ENCODE measurements around the gene C2orf76.

C2orf76 gene

DNA sequence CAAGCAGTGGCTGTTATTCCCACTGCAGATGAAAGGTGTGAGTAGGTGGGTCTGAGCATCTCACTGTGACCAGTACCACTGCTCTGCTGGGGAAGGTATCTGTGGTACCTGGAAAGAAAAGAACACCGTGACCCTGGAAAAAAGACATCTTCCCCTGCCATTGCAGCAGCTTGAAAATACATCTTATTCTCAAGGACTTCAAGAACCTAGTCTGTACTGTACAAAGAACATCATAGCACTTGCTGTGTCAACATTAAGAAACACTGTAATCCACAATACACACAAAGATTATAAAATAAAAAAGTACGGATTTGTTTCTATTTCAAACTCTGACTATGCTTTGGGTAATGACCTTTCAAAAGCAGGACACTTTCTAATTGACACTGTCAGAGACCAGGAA lies 28.9 kb downstream of the C2orf76 start:
- DNase-seq, result no peak

DNA sequence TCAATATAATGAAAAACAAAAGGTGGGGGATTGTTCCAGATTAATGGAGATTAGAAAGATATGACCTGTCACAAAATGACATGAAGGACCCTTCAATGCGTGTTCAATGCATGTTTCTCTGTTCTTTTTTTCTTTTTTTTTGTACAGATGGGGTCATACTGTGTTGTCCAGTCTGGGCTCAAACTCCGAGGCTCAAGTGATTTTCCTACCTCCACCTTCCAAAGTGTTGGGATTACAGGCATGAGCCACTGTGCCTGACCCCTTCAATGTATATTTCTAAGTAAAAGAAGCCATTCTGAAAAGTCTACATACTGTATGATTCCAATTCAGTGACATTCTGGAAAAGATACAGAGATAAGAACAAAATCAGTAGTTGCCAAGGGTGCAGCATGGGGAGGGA lies 32.8 kb downstream of the C2orf76 start:
- DNase-seq, result no peak

DNA sequence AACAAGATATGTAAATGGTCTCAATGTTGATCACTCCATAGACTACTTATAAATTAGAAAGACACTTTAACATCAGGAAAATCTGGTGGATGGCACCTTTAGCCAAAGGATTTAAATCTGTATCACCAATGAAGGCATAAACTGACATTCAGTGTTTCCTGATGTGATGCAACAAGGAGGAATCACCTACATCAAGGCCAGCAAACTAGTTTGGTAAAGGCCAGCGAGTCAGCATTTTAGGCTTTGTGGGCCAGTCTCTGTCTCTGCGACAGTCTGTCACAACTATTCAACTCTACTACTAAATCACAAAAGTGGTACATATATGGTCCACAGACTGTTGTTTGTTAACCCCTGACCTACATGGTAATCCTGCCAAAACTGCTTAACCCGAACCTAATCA lies 33.3 kb downstream of the C2orf76 start:
- no peak for DNase-seq

DNA sequence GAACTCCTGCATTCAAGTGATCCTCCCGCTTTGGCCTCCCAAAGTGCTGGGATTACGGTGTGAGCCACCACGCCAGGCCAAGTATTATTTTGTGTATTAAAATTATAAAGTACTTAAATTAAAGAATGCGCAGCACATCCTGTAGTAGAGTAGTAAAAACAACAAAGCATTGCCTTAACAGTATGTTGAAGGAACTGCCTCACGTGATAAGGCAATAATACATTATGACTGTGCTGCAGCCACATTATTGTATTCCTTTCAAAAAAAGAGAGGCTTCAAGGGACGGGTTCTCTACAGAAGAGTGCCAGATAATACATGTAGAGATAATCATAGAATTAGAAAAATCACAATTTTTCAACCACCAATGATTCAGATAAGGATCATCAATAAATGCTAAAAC lies 33.7 kb downstream of the C2orf76 start:
- no peak for DNase-seq

DNA sequence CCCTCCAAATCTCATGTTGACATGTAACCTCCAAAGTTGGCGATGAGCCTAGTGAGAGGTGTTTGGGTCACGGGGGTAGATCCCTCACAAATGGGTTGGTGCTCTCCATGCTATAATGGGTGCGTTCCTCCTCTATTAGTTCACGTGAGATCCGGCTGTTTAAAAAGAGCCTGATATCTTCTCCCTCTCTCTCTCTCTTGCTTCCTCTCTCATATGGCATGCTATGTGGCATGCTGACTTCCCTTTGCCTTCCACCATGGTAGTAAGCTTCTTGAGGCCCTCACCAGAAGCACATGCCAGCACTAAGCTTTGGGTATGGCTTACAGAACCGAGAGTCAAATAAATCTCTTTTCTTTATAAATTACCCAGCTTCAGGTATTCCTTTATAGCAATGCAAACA lies 39.2 kb downstream of the C2orf76 start:
- DNase-seq, result no peak

DNA sequence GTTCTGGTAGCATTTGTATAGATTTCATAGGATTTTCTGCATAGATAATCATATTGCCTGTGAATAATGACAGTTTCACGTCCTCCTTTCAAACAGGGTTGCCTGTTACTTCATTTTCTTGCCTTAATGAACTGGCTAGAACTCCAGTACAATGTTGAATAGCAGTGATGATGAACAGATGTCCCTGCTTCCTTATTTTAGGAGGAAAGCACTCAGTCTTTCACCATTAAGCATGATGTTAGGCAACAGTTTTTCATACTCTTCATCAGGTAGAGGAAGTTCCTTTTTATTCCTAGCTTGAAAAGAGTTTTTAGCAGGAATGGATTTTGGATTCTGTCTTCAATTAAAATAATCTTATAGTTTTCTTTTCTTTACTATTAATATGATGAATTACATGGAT lies 39.7 kb downstream of the C2orf76 start:
- no peak for DNase-seq

DNA sequence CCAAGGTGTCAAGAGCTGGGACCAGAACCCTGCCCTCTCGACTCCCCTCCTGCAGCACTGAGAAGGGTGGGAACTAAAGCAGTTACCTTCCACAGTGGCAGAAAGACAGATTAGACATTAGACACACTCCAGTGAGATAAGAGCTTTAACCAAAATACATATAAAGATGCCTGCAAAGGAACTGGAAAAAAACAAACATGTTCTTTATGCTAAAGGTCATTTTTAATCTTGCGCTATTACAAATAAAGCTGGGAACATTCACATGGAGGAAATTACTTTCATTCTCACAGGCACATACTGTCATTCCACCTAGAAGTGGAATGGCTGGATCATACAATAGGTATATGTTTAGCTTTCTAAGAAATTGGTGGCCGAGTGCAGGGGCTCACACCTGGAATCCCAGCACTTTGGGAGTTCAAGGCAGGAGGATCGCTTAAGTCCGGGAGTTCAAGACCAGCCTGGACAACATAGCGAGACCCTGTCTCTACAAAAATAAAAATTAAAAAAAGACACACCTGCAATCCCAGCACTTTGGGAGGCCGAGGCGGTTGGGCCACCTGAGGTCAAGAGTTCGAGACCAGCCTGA lies 41.9 kb downstream of the C2orf76 start:
- DNase-seq, result no peak

DNA sequence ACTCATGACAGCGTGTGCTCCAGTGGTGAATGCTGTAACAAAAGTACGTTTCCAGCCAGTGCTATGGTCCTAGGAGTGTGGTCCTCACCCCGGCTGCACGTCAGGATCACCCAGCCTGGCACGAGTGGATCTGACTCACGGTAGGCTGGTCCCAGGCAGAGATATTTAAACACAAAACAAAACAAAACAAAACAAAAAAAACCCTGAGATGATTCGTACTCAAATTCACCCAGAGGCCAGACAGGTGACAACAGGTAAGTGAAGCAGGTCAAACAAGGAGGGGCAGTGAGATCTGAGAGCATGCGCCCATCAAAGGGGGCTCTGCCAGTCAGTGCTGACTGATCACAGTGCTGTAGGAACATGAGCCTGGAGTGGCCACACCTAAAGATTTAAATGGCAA lies 43.2 kb downstream of the C2orf76 start:
- DNase-seq, result no peak

DNA sequence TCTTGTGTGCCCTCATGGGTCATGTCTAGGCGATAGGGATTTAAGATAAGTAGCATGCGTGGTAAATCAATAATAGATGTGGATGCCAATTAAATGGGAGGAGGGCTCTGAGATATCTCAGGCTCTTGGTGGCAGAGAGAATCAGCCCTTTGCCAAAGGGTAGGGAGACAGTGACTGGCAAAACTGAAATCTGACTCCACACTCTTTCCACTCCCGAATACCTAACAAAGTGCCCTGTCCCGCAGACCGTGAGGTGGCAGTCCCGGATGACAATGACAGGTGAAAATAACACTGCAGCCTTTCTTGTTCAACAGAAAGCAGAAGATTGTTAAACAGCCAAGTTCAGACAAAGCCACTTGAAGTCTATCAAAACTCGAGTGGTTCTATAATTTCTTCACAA lies 47.0 kb downstream of the C2orf76 start:
- no peak for DNase-seq

DNA sequence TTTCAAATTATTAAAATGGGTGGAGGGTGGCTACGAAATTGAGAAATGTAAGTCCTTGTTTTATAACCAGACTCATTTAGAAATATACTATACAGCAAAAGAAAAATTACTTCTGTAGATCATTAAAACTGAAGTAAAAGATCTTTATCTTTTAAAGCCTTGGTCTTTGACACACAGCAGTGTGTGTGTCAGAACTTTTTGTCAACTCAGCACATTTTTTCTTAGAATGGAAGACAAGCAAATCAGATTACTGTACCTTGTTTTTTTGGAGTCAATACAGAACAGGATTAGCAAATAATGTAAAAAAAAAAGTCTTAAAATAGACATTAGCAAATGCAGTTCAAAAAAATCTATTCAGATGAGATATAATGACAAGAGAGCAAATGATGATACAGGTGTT lies 49.1 kb downstream of the C2orf76 start:
- DNase-seq, result no peak

DNA sequence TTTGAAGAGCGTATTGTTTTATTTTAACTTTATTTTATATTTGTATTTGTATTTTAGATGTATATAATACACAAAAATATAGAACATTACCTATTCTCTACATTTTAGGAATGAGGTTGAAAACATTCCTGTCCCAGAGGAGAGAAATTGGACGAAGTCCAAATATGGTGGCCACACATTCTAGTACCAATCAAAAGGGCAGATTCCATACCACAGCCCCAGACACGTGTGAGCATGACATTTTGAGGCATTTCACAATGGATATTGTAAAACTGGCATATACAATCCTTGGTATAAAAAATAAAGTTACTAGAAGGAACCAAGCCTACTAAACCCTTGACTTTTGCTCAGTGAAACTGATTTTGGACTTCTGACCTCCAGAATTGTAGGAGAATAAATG lies 50.6 kb downstream of the C2orf76 start:
- DNase-seq, result no peak

DNA sequence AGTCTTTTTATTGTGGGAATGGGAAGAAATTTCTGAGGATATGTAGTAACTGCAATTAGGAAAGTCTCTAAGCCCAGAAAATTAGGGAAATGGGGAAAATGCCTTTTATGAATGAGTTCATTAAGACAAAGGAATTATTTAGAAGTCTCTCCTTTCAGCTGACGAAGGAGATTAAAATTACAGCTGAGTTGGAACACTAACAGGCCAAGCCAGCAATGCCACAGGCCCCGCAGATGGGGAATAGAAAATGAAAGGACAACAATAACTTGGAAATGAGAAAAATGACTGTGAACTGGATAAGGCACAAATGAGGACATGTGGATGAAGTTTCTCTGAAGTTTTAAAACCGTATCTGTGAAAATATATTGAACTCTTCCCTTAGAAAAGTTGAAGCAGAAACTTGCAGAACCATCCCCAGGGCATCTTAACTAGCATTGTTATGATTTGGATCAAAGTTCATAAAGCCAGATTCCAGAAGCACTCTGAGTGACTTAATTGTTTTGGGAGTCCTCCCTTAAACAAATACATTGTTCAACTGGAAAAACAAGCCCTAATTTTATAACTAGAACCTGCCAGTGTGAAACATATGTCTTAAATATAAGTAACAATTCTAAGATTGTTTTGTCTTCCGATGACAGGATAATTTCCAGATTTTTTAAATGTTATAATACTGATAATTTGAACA lies 51.3 kb downstream of the C2orf76 start:
- DNase-seq, result no peak

DNA sequence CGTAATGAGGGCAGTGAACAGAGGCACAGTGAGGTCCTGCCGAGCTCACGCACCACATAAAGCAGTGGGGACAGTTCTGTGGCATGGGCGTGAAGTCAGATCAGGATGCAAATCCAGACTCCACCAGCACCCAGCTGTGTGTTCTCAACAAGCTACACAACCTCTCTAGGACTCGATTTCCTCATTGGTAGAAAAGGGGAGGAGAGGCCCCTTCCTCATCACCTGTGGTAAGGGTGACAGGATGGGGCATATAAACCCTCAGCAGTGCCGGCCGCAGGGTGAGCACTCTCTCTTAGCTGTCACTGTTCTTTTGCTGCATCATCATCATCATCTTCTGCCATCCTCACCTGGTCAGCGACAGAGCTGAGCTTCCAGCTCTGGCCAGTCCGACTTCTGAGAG lies 54.8 kb downstream of the C2orf76 start:
- no peak for DNase-seq

DNA sequence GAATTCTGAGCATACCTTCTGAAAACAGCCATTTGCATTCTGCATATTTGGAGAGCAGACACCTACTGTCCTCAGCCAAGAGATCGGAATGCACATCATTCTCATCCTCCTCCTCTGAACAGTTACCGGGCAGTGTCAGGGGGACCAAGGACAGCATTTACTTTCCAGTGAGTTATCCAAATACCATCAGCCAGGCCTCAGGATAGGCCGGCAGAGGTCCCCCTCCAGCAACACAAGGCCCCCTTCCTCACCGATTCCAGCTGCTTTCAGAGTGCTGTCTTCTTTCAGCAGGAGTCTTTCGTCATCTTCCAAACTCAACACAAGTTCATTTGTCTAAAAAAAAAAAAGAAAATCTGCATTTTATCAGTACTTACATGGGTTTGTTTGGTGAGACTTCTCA lies 55.3 kb downstream of the C2orf76 start:
- DNase-seq, result no peak

DNA sequence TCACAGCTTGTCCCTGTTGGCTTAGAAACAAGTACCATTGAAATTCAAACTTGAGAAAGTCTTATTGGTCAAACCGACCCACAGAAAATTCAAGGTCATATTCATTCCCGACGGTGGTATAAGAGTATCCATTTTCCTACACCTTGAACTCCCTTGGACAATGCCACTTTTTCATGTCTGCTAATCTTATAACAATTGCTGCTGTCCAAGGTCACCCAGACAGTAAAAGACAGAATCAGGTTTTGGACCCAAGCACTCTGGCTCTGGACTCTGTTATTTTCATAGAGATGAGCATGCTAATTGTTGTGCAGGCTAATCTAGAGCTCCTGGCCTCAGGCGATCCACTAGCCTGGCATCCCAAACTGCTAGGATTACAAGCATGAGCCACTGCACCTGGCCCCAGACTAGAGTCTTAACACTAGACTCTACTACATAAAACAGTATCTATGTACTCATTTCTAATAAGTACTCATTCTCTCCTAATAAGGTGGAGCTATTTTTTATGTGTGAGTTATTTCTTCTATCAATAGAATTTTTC lies 57.8 kb downstream of the C2orf76 start:
- no peak for DNase-seq

DNA sequence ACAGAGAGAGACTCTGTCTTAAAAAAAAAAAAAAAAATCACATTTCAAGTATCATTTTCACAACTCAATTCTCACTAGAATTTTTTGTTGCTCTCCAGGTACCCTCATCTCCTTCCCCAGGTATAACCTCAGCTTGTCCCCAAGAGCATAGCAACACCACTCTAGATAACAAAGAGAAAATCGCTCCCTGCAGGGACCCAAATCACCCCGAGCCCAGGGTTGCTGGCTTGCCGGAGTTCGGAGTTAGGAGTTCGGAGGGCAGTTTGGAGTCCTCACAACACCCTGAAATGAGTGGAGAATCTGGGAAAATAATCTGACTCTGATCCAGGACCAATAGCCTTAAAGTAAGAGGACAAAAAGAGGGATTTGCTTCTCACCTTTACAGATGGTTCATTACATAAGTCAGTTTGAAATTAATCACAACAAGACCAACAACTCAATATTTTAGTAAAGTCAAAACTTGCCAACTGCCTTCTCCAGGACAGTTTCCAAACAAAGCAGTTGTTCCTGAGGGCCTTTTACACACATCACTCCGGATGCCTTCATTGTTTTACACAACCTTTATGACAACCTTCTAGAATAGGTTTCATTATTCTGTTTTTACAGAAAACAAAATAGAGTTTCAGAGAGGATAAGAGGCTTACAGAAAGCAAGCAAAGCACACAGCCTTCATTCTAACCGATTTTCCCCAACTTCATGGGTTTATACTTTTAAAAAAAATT lies 59.1 kb downstream of the C2orf76 start:
- no peak for DNase-seq

DNA sequence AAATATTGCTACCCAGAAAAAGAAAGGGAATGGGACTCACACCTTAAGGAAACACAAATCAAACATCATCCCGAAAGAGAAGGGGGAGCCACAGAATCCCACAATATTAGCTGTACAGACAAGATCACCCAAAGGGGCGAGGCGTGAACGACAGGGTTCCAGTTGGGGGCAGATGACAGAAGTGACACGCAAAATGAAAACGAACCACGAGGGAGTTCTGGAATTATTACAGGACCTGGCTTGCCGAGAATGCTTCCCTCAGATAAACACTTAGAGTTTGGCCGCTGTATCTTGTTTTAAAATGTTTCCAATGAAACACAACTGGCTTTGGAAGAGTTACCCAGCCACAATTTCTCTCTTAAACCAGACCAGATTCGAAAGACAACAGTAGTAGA lies 60.4 kb downstream of the C2orf76 start:
- no peak for DNase-seq

DNA sequence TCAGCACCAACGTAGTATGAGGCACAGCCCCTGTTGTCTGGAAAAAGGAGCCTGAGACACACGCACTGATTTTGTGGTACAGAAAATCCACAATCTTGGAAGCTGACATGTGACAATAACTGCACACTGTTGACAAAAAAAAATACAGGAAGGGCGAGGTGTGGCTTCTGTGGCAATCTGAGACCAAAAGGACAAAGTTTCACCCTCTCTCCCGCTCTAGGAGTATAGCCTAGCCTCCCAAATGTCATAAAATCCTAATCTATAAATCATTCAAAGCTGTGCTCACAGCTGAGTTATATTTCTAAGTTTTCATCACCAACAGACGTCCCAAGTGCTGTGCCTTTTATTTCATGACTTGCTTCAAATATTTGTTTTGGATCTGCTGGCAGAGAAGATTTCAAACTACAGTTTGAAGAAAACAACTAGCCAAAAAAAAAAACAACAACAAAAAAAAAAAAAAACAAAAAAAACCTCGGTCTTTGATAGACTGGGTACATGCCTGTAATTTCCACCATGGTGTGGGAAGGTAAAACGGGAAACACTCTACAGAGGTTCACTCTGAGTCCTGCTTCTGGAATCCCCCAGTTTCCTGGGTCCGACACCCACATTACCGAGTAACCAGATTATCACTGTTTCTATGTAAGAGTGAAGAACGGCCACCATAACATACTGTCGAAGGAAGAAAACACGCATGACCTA lies 61.0 kb downstream of the C2orf76 start:
- DNase-seq, result no peak

DNA sequence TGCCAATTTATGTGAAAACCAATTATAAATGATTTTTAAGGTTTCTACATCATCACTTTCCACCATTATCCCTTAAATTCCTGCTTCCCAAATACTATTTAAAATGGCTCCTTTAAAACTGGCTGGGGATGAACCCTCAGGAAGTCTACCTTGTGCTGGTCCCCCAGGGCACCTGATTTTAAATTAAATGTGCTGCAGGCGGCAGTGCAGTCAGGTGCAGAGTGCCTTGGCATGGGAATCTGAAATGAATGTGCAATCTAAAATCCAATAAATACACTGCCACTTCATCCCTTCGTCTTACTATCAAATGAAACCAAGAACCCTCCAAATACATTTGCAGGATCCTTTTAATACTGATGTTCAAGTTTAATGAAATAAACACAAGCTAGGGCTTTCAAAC lies 61.8 kb downstream of the C2orf76 start:
- no peak for DNase-seq

DNA sequence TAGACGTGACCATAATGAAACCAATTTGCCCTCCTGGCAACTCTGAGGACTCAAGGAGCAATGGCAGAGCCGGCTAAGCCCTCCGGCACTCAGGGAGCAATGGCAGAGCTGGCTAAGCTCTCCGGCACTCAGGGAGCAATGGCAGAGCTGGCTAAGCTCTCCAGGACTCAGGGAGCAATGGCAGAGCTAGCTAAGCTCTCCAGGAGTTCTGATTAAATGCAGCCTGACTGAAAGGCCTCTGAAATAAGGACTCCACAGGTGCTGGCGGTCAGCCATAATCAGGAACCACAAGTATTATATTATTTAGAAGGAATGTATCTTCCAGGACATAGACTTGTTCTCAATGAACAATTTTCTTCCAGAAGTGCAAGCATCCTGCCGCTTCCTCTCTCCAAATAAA lies 65.2 kb downstream of the C2orf76 start:
- no peak for DNase-seq

DNA sequence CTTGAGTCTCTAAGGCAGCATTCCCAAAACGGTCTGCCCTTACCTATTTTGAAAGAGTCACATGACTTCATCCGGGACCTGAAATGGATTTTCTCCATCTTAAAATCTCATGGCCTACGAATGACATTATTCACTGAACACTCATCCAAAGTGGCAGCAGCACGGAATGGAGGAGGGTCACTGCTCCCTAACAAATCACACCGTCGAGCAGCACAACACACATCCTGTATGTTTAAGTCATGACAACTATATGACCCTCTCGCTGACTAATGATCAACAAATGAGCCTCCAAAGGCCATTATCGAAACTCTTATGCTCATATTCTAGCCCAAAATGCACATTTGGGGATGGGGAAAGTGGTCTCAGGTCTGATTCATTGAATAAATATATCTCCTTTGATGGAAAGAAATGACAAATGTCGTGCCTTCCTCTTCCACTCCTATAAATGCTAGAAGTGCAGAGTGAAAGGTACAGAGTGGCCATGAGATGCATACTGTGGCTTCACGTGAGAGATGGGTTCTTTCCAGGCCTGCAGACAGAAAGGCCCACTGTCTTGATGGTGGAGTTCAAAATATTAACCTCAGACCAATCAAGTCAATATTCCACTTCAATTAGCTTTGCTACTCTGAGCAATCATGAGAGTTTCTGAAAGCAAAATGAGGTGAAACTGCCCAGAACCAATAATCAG lies 70.8 kb downstream of the C2orf76 start:
- DNase-seq, result no peak

DNA sequence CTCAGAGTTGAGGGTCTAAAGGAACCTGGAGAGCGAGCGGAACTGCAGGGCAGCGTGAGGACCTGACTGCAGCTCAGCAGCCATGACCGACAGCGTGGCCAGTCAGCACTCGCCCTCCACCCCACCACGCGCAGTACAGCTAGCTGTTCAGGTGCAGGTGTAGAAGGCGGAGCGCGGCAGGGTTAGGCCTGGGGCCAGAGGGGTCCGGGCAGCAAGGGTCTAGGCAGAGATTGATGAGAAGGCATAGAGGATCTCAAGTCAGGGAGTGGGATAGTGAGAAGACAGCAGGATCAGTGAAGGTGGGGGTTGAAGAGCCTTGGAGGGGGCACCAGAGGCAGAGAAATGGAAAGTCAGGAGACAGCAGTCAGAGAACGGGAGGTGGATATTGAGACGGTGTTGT lies 72.0 kb downstream of the C2orf76 start:
- no peak for DNase-seq

DNA sequence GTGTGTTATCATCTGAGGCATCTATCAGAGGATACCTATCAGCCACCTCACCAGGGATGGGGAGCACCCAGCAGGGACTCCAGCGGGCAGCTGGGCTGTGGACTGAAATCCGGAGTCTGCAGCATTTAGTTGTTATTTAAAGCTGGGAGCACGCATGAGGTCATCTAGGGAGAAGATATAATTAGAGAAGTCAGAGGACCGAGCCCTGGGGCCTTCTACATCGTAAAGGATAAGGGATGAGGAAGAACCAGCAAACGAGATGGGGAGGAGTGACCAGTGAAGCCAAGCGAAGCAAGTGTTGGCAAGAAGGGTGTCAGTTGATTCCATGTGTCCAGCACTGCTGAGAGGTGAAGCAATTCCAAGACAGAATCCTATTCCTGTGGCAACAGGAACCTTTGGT lies 72.7 kb downstream of the C2orf76 start:
- no peak for DNase-seq
